Heart left ventricle (tissue), 13 donors: ENCODE data around the gene DNAJB1.

Experiments
- POLR2A ChIP-seq, 2 donors: fragments of 450-650 bp; IDR thresholded peaks; one replicate each; pipeline ENCODE4 v1.6.1; 2017; ENCODE audit warnings: antibody characterized with exemption in 2 of 2, mild to moderate bottlenecking in 2 of 2, moderate library complexity in 2 of 2
- TF ChIP-seq, protein P1 (sequence below), 12 donors: fragments of 200-600 bp; sonication (generic) in 4 of 12; IDR thresholded peaks; one replicate each; pipeline versions ENCODE4 v1.5.0 to v1.8.0; 2018 to 2022; ENCODE audit warnings: antibody characterized with exemption in 12 of 12, mild to moderate bottlenecking in 5 of 12
- donor health status: ischemic (EF 13 %, LVEDD 7.1; RV severe dilation, severe dysfunction).
- donor health status: DM: no; HTN: yes; CAD: no.
- donor health status: DM: no; HTN: no; CAD: no.
- donor health status: ischemic (EF 25% LVEDD 6.9; RV normal size, moderate dysfunction).
- donor health status: ischemic (EF 25% LVEDD 5.7; RV mildly dilated, moderate dysfunction).
- donor health status: ischemic (EF 35%, LVEDD 5.7; RV mildly dilated, moderate dysfunction).
- donor health status: nonischemic (EF 11% LVEDD 7.7; RV severe dilation, severe dysfunction).
- donor health status: DM: yes; HTN: yes; CAD: no.
- donor health status: PGD.
- donor health status: ischemic (EF 29% LVEDD 5.4; RV normal size, mild dysfunction).
- donor health status: nonischemic (EF 23%, LVEDD 6.1; RV moderate dilation, normal function).

DNA sequence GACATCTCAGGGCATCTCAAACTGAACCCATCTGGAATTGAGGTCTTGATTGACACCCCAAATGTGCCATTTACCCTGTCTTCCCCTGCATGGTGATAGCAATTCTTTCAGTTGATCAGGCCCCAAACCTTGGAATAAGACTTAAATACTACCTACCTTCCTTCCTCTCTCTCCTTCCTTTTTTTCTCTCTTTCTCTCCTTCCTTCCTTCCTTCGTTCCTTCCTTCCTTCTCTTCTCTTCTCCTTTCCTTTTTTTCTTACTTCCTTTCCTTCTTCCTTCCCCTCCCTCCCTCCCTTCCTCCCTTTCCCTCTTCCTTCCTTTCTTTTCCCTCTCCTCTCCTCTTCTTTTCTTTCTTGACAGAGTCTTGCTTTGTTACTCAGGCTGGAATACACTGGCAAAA lies 14.9 kb downstream of the DNAJB1 start:
- no peak for TF ChIP-seq POLR2A (IDR thresholded peaks at IDR 0.05)
- TF ChIP-seq, protein P1, sequence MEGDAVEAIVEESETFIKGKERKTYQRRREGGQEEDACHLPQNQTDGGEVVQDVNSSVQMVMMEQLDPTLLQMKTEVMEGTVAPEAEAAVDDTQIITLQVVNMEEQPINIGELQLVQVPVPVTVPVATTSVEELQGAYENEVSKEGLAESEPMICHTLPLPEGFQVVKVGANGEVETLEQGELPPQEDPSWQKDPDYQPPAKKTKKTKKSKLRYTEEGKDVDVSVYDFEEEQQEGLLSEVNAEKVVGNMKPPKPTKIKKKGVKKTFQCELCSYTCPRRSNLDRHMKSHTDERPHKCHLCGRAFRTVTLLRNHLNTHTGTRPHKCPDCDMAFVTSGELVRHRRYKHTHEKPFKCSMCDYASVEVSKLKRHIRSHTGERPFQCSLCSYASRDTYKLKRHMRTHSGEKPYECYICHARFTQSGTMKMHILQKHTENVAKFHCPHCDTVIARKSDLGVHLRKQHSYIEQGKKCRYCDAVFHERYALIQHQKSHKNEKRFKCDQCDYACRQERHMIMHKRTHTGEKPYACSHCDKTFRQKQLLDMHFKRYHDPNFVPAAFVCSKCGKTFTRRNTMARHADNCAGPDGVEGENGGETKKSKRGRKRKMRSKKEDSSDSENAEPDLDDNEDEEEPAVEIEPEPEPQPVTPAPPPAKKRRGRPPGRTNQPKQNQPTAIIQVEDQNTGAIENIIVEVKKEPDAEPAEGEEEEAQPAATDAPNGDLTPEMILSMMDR (IDR thresholded peaks at IDR 0.05): no peak
